Upper lobe of left lung (tissue), 6 donors: Measurements from ENCODE around the gene OPTC. TPM values are rescaled to one million over a fixed set of nuclear protein-coding genes. Genes with fewer than 3 reads are reported as not detected.

Experiments
- ATAC-seq, 2 donors: fragments of 200-7000 bp; cut with Tn5 transposase; one replicate each; pipeline ENCODE4 v1.9.1; 2022; ENCODE audit warnings: mild to moderate bottlenecking in 2 of 2, moderate library complexity in 2 of 2; ENCODE audit not compliant: low FRiP score in 2 of 2
- DNase-seq, 2 donors: peaks; one replicate each; pipeline ENCODE4 v3.0.0-alpha.2; 2019 to 2020
- H3K27ac ChIP-seq, 4 donors: fragments of 200-600 bp; sonication (generic); one replicate each; pipeline ENCODE4 v1.5.1; 2016 to 2019
- H3K27me3 ChIP-seq, 4 donors: fragments of 200-600 bp; sonication (generic); one replicate each; pipeline ENCODE4 v1.5.1; 2017 to 2019
- H3K36me3 ChIP-seq, 4 donors: fragments of 200-600 bp; sonication (generic); one replicate each; pipeline ENCODE4 v1.5.1; 2016 to 2019
- H3K4me1 ChIP-seq, 4 donors: fragments of 200-600 bp; sonication (generic); one replicate each; pipeline ENCODE4 v1.5.1; 2018 to 2019
- H3K4me3 ChIP-seq, 4 donors: fragments of 200-600 bp; sonication (generic); one replicate each; pipeline ENCODE4 v1.5.1; 2017 to 2019; ENCODE audit warnings: mild to moderate bottlenecking in 2 of 4, moderate library complexity in 1 of 4
- H3K9me3 ChIP-seq, 4 donors: fragments of 200-600 bp; sonication (generic); one replicate each; pipeline ENCODE4 v1.5.1; 2018 to 2019
- CTCF ChIP-seq, 6 experiments: fragments of 450-650 bp in 4 of 6; fragments of 200-600 bp in 2 of 6; sonication (generic) in 2 of 6; IDR thresholded peaks; one replicate each; pipeline ENCODE4 v1.5.1; 2016 to 2019; ENCODE audit warnings: antibody characterized with exemption in 6 of 6
- EP300 ChIP-seq, 4 donors: sonication (generic); formaldehyde crosslinking; IDR thresholded peaks; one replicate each; pipeline ENCODE4 v1.5.1; 2017; ENCODE audit warnings: antibody characterized with exemption in 4 of 4, control low read depth in 2 of 4
- POLR2A ChIP-seq, 4 donors: fragments of 450-650 bp; IDR thresholded peaks; one replicate each; pipeline ENCODE4 v1.5.1; 2016 to 2017; ENCODE audit warnings: antibody characterized with exemption in 4 of 4, mild to moderate bottlenecking in 2 of 4
- POLR2AphosphoS5 ChIP-seq, 2 donors: sonication (generic); formaldehyde crosslinking; IDR thresholded peaks; one replicate each; pipeline ENCODE4 v1.5.1; 2017; ENCODE audit warnings: antibody characterized with exemption in 2 of 2
- WGBS, 2 donors: methylation state at CpG; one replicate each; pipeline ENCODE4 v1.1.5; 2017 to 2018; 5-methylcytosine and 5-hydroxymethylcytosine counted together
- total RNA-seq, 6 donors: library from RNA; depleted of rRNA in 4 of 6; stranded (reverse); fragments of >200 nt in 4 of 6; gene quantifications; one replicate each; pipeline versions ENCODE4 v1.1.0 to v1.2.1, GENCODE V29; 2016 to 2021
- donor health status: DM: no; HTN: no; CAD: no; lungs with moderate emphysema.
- donor health status: DM: no; HTN: yes; CAD: no; lungs with severe emphysema.

OPTC gene
- total RNA-seq, 6 donors from 2014 or later, result not detected

DNA sequence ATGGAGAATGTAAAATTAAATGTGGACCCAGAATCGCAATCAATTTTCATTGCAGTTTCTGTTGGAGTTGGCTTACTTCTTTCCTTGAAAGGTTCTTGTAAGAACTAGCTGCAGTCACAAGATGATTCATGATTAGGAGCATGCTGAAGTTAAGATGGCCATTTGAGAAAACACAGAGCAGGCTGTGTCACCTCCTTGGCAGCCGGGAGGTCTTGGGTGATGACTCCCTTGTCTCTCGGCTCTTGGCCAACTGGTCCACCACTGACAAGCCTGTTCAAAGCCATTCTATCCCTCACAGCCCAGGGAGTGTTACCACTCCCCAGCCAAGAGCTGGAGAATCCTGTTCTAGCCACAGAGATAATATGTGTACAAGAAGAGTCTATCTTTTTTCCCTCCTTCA, 40.6 kb downstream of the OPTC start:
- TF ChIP-seq POLR2A (IDR thresholded peaks at IDR 0.05) (no peak), EP300 (IDR thresholded peaks at IDR 0.05) (no peak), CTCF (IDR thresholded peaks at IDR 0.05) (no peak), POLR2AphosphoS5 (IDR thresholded peaks at IDR 0.05) (no peak)

GRCh38 chr1:203536575-203536974, 42.6 kb downstream of the OPTC start:
- H3K4me1 ChIP-seq, result peaks cover 0 to 27% (median 3%) of the 10 kb centered on the region in 4 donors
- no peak overlapping the region for H3K4me3 ChIP-seq
- no peaks in the 10 kb centered on the region for H3K9me3 ChIP-seq
- no peaks in the 10 kb centered on the region for H3K36me3 ChIP-seq
- TF ChIP-seq POLR2A (IDR thresholded peaks at IDR 0.05) (no peak), EP300 (IDR thresholded peaks at IDR 0.05) (no peak), POLR2AphosphoS5 (IDR thresholded peaks at IDR 0.05) (no peak), CTCF (IDR thresholded peaks at IDR 0.05) (no peak)
- ATAC-seq (no peak), DNase-seq (no peak)
- no peaks in the 10 kb centered on the region for H3K27me3 ChIP-seq
- WGBS, 2 donors, result 55 to 60% methylated on average over 2 of the region's 2 CpGs
- H3K27ac ChIP-seq, result peak overlapping the region; percentile 8 to 81 (median 46)

More for the DNA sequence above, 40.6 kb downstream of the OPTC start:
- Histone ChIP-seq H3K27ac (peak overlapping the region in 3 of 4 donors; percentile 6 to 59 (median 27)), H3K36me3 (no peaks in the 10 kb centered on the region), H3K4me3 (no peak overlapping the region), H3K4me1 (peaks cover 0 to 27% (median 3%) of the 10 kb centered on the region in 4 donors), H3K27me3 (no peaks in the 10 kb centered on the region), H3K9me3 (no peaks in the 10 kb centered on the region)
- 72 to 85% methylated on average over 3 of the region's 3 CpGs for WGBS, 2 donors
- DNase-seq (no peak), ATAC-seq (peak in 1 of 2 donors; percentile 77)

GRCh38 chr1:203536980-203537455, 43.1 kb downstream of the OPTC start:
- no peak for TF ChIP-seq CTCF (IDR thresholded peaks at IDR 0.05)
- TF ChIP-seq POLR2AphosphoS5 (IDR thresholded peaks at IDR 0.05), result peak; percentile 61 to 93
- TF ChIP-seq POLR2A (IDR thresholded peaks at IDR 0.05), result peak in 1 of 4 donors; percentile 7
- peak; percentile 71 to 97 (median 90) for TF ChIP-seq EP300 (IDR thresholded peaks at IDR 0.05)
- peaks cover 0 to 27% (median 3%) of the 10 kb centered on the region in 4 donors for H3K4me1 ChIP-seq
- no peaks in the 10 kb centered on the region for H3K27me3 ChIP-seq
- H3K4me3 ChIP-seq, result no peak overlapping the region
- ATAC-seq (peak; percentile 40 to 69), DNase-seq (peak in 1 of 2 donors; percentile 72)
- H3K9me3 ChIP-seq, result no peaks in the 10 kb centered on the region
- WGBS, 2 donors, result 50 to 73% methylated on average over 3 of the region's 3 CpGs
- H3K36me3 ChIP-seq, result no peaks in the 10 kb centered on the region
- peak overlapping the region; percentile 43 to 81 (median 60) for H3K27ac ChIP-seq

- WGBS, 2 donors, result 66 to 92% methylated on average over 4 to 5 of the region's 5 CpGs
- Histone ChIP-seq H3K4me3 (no peak overlapping the region), H3K27ac (peak overlapping the region; percentile 43 to 81 (median 60)), H3K27me3 (no peaks in the 10 kb centered on the region), H3K36me3 (no peaks in the 10 kb centered on the region), H3K9me3 (no peaks in the 10 kb centered on the region), H3K4me1 (peaks cover 0 to 27% (median 3%) of the 10 kb centered on the region in 4 donors)
- peak in 1 of 2 donors; percentile 72 for DNase-seq
- ATAC-seq, result peak; percentile 46 to 68
- TF ChIP-seq POLR2A (IDR thresholded peaks at IDR 0.05), result peak in 1 of 4 donors; percentile 56
- TF ChIP-seq EP300 (IDR thresholded peaks at IDR 0.05), result peak in 1 of 4 donors; percentile 46
- no peak for TF ChIP-seq CTCF (IDR thresholded peaks at IDR 0.05)
- peak; percentile 9 to 48 for TF ChIP-seq POLR2AphosphoS5 (IDR thresholded peaks at IDR 0.05)
Measured at GRCh38 chr1:203537806-203538464, 44.0 kb downstream of the OPTC start.
